Esophagus muscularis mucosa (tissue), 4 donors: ENCODE measurements around the gene WASF3. TPM values are rescaled to one million over a fixed set of nuclear protein-coding genes. Genes with fewer than 3 reads are reported as not detected.

Experiments used
- DNase-seq: peaks from one replicate; pipeline ENCODE4 v3.0.0-alpha.2; 2017; ENCODE audit errors: extremely low spot score
- H3K27ac ChIP-seq, 4 donors: fragments of 200-600 bp; sonication (generic); replicated peaks in 1 of 4; 1 replicate in 3 of 4; 2 replicates in 1 of 4; pipeline ENCODE4 v1.5.1; 2016 to 2019; ENCODE audit warnings: mild to moderate bottlenecking in 1 of 4
- H3K27me3 ChIP-seq, 4 donors: fragments of 200-600 bp; sonication (generic); one replicate each; pipeline versions ENCODE4 v1.5.1 to v1.6.0; 2016 to 2019
- H3K36me3 ChIP-seq, 4 donors: fragments of 200-600 bp; sonication (generic); one replicate each; pipeline ENCODE4 v1.5.1; 2016 to 2019
- H3K4me1 ChIP-seq, 4 donors: fragments of 200-600 bp; sonication (generic); one replicate each; pipeline ENCODE4 v1.5.1; 2016 to 2019
- H3K4me3 ChIP-seq, 4 donors: fragments of 200-600 bp; sonication (generic); 1 replicate in 2 of 4; 2 replicates in 2 of 4; pipeline ENCODE4 v1.5.1; 2016 to 2019; ENCODE audit warnings: mild to moderate bottlenecking in 4 of 4, moderate library complexity in 1 of 4
- H3K9me3 ChIP-seq, 4 donors: fragments of 200-600 bp; sonication (generic); 1 replicate in 3 of 4; 2 replicates in 1 of 4; pipeline ENCODE4 v1.5.1; 2016 to 2019
- EP300 ChIP-seq: sonication (generic); formaldehyde crosslinking; IDR thresholded peaks from one replicate; pipeline ENCODE4 v1.6.1; 2017; ENCODE audit warnings: antibody characterized with exemption
- POLR2A ChIP-seq: fragments of 450-650 bp; IDR thresholded peaks from one replicate; pipeline ENCODE4 v1.6.1; 2017; ENCODE audit warnings: antibody characterized with exemption, moderate library complexity, mild to moderate bottlenecking, low read depth
- POLR2AphosphoS5 ChIP-seq, 2 donors: sonication (generic); formaldehyde crosslinking; IDR thresholded peaks; one replicate each; pipeline ENCODE4 v1.6.1; 2017; ENCODE audit warnings: antibody characterized with exemption in 2 of 2
- WGBS: methylation state at CpG from one replicate; pipeline ENCODE4 v1.1.5; 2018; 5-methylcytosine and 5-hydroxymethylcytosine counted together
- intact Hi-C: fragments of 100-400 bp; cut with DNase I; formaldehyde crosslinking; loops from one replicate; pipeline ENCODE4 v1.15.1; 2023
- total RNA-seq, 4 donors: library from RNA; depleted of rRNA; stranded (reverse); fragments of >200 nt; gene quantifications; one replicate each; pipeline versions ENCODE4 v1.1.0 to v1.2.1, GENCODE V29; 2016
- TF ChIP-seq, protein P1 (sequence below), 3 experiments: fragments of 200-600 bp in 2 of 3; fragments of 450-650 bp in 1 of 3; sonication (generic) in 2 of 3; IDR thresholded peaks; one replicate each; pipeline ENCODE4 v1.5.1; 2017 to 2019; ENCODE audit warnings: antibody characterized with exemption in 3 of 3, mild to moderate bottlenecking in 2 of 3, moderate library complexity in 1 of 3

Gene WASF3
- total RNA-seq, 4 donors from 2014 or later, result 16.6 to 19.9 (median 18.4) TPM

DNA sequence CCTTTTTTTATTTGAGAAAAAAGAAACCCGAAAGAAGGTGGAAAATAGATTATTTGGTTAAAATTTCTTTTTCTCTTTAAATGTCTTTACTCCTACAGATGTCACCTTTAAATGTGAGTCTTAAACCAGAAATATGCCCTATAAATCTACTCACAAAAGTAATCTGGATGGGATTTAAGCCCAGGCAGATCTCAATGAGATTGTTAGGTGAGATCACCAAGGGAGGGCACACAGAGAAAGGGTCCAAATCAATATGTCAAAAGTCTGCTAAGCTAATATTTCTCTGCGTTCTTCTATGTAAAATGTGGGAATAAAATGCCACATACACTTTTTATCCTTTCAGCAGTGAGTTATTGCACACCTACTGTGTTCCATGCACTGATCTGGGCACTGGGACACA is 32.9 kb downstream of the WASF3 start:
- Histone ChIP-seq H3K27me3 (no peaks in the 10 kb centered on the region), H3K4me1 (peaks cover 0 to 8% (median 1%) of the 10 kb centered on the region in 4 donors), H3K4me3 (no peak overlapping the region), H3K9me3 (no peaks in the 10 kb centered on the region), H3K36me3 (no peaks in the 10 kb centered on the region), H3K27ac (no peak overlapping the region)
- DNase-seq, result no peak
- TF ChIP-seq POLR2A (no peak), EP300 (no peak), POLR2AphosphoS5 (IDR thresholded peaks at IDR 0.05) (no peak)
- TF ChIP-seq, protein P1, sequence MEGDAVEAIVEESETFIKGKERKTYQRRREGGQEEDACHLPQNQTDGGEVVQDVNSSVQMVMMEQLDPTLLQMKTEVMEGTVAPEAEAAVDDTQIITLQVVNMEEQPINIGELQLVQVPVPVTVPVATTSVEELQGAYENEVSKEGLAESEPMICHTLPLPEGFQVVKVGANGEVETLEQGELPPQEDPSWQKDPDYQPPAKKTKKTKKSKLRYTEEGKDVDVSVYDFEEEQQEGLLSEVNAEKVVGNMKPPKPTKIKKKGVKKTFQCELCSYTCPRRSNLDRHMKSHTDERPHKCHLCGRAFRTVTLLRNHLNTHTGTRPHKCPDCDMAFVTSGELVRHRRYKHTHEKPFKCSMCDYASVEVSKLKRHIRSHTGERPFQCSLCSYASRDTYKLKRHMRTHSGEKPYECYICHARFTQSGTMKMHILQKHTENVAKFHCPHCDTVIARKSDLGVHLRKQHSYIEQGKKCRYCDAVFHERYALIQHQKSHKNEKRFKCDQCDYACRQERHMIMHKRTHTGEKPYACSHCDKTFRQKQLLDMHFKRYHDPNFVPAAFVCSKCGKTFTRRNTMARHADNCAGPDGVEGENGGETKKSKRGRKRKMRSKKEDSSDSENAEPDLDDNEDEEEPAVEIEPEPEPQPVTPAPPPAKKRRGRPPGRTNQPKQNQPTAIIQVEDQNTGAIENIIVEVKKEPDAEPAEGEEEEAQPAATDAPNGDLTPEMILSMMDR (IDR thresholded peaks at IDR 0.05), result no peak
- WGBS, result 92% methylated on average over 2 of the region's 2 CpGs
- intact Hi-C loops, result no loop called here

DNA sequence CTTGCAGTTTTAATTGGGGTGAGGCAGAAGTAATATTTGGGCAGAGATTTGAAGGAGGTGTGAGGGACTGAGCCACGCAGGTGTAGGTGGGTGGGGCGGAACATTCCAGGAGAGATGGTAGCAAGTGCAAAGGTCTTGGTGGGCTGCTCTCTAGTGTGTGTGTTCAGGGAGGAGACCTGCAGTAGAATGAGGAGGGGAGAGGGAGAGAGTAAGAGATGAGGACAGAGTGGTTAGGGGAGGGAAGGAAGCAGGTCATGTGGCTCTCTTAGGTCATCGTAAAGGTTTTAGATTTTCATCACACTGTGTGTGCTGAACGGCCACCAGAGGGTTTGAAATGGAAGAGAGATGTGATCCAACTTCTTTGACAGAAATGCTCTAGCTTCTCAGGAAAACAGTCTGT is 33.5 kb downstream of the WASF3 start:
- DNase-seq, result no peak
- H3K9me3 ChIP-seq, result no peaks in the 10 kb centered on the region
- H3K36me3 ChIP-seq, result no peaks in the 10 kb centered on the region
- 72% methylated on average over 4 of the region's 4 CpGs for WGBS
- no peak for TF ChIP-seq EP300
- TF ChIP-seq, protein P1 (IDR thresholded peaks at IDR 0.05), result no peak
- TF ChIP-seq POLR2A, result no peak
- TF ChIP-seq POLR2AphosphoS5 (IDR thresholded peaks at IDR 0.05), result no peak
- no peaks in the 10 kb centered on the region for H3K27me3 ChIP-seq
- no peak overlapping the region for H3K4me3 ChIP-seq
- H3K27ac ChIP-seq, result no peak overlapping the region
- intact Hi-C loops, result no loop called here
- peaks cover 0 to 8% (median 1%) of the 10 kb centered on the region in 4 donors for H3K4me1 ChIP-seq

DNA sequence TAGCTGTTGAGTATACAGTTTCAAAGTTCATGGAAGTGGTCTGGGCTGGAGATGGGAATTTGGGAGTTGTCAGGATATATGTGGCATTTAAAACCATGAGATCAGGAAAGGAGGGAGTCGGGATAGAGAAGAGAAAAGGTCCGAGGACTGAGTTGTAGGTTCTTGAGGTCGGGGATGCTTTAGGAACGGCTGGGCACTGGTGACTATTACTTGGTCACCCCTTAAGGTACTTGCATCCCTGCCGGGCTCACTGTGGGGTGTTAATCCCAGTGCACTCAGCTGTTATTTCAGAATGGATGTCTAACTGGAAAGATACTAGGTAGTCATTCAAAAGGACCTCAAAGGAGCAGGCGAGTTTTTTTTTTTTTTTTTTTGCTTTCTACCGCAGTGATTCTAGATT is 34.2 kb downstream of the WASF3 start:
- Histone ChIP-seq H3K4me3 (no peak overlapping the region), H3K27ac (no peak overlapping the region), H3K27me3 (no peaks in the 10 kb centered on the region), H3K36me3 (no peaks in the 10 kb centered on the region), H3K4me1 (peaks cover 0 to 8% (median 1%) of the 10 kb centered on the region in 4 donors), H3K9me3 (peaks cover 0 to 6% (median 3%) of the 10 kb centered on the region in 4 donors)
- WGBS, result 94% methylated on average over 7 of the region's 7 CpGs
- no peak for DNase-seq
- intact Hi-C loops, result no loop called here
- TF ChIP-seq POLR2AphosphoS5 (IDR thresholded peaks at IDR 0.05) (no peak), POLR2A (no peak), EP300 (no peak)
- TF ChIP-seq, protein P1 (IDR thresholded peaks at IDR 0.05), result no peak

DNA sequence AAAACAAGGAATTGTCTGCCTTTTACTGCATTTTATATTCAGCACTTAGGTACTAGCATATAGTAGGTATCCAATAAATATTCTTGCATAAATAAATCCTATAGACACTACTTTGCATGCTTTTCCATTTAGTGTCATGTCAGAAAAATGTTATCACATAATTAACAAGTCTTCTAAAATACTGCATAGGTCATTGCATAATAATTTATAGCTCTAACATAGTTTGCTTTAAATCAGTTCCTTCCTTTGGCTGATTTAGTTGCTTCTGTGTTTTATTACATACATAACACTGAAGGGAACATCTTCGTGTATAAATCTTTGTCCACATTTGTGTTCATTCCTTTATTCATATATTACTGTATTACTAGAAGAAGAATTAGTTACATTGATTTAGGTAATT is 36.2 kb downstream of the WASF3 start:
- H3K4me1 ChIP-seq, result peaks cover 0 to 12% (median 0%) of the 10 kb centered on the region in 4 donors
- H3K9me3 ChIP-seq, result peaks cover 0 to 13% (median 7%) of the 10 kb centered on the region in 4 donors
- H3K27ac ChIP-seq, result no peak overlapping the region
- TF ChIP-seq EP300, result no peak
- TF ChIP-seq, protein P1 (IDR thresholded peaks at IDR 0.05), result no peak
- TF ChIP-seq POLR2A, result no peak
- no peak for TF ChIP-seq POLR2AphosphoS5 (IDR thresholded peaks at IDR 0.05)
- no peak for DNase-seq
- intact Hi-C loops, result no loop called here
- WGBS, result 94% methylated on average over 1 of the region's 1 CpG
- no peak overlapping the region for H3K4me3 ChIP-seq
- H3K27me3 ChIP-seq, result no peaks in the 10 kb centered on the region
- H3K36me3 ChIP-seq, result no peaks in the 10 kb centered on the region

DNA sequence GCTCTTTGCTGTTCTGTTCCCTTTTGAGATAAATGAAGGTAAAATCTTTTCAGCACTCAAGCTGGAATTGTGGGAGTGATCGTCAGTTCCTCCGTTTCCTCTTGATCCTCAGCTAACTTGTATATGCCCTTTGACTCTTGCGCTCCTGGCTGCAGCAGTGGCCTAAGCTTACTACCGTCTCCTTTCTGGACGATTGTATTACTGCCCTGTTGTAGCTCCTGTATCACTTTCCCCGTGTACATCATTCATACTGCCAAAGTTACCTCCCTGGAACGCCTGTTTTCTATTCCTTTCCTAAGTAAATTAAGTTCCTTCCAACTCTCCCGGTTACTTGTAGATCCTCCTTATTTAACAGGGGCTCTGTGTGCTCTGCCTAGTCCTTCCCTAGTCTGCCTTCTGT is 36.9 kb downstream of the WASF3 start:
- intact Hi-C loops, result no loop called here
- 85% methylated on average over 8 of the region's 8 CpGs for whole genome bisulfite sequencing

More for the DNA sequence above, 36.9 kb downstream of the WASF3 start:
- H3K9me3 ChIP-seq, result peaks cover 0 to 13% (median 7%) of the 10 kb centered on the region in 4 donors
- DNase-seq, result no peak
- TF ChIP-seq POLR2A, result no peak
- TF ChIP-seq, protein P1 (IDR thresholded peaks at IDR 0.05), result no peak
- no peak for TF ChIP-seq EP300
- H3K27ac ChIP-seq, result no peak overlapping the region
- peaks cover 0 to 14% (median 3%) of the 10 kb centered on the region in 4 donors for H3K4me1 ChIP-seq
- no peaks in the 10 kb centered on the region for H3K27me3 ChIP-seq
- H3K36me3 ChIP-seq, result no peaks in the 10 kb centered on the region
- no peak overlapping the region for H3K4me3 ChIP-seq
